Keratinocyte (primary cell): ENCODE measurements around the gene VAMP8.

Source experiments
- CTCF ChIP-seq, 3 experiments: IDR thresholded peaks in 1 of 3; conservative IDR thresholded peaks in 1 of 3; optimal IDR thresholded peaks in 1 of 3; 2 replicates in 2 of 3; 3 replicates in 1 of 3; pipeline versions ENCODE3 to v1.5.1; 2011; ENCODE audit warnings: low read length in 3 of 3, mild to moderate bottlenecking in 3 of 3, moderate library complexity in 2 of 3, control low read depth in 1 of 3, inconsistent platforms in 1 of 3; ENCODE audit not compliant: insufficient read depth in 2 of 3; ENCODE audit errors: extremely low read depth in 1 of 3
- EZH2 ChIP-seq: IDR thresholded peaks from one replicate; pipeline ENCODE4 v1.6.1; 2012; ENCODE audit warnings: inconsistent platforms, mild to moderate bottlenecking, low read length, moderate library complexity

GRCh38 chr2:85599468-85600234 is 22.3 kb downstream of the VAMP8 start:
- TF ChIP-seq CTCF (optimal IDR thresholded peaks at IDR 0.05 in 1 of 3, IDR thresholded peaks at IDR 0.05 in 1 of 3, conservative IDR thresholded peaks at IDR 0.05 in 1 of 3; ENCODE audit: extremely low read depth in 1 of 3, insufficient read depth in 2 of 3, low read length in 3 of 3): no peak
- no peak for TF ChIP-seq EZH2
